HG03442 (cell line): ENCODE measurements around the gene OR1J1.

Experiments used
- ATAC-seq: cut with Tn5 transposase; IDR thresholded peaks from one replicate; pipeline ENCODE4 v1.9.1; 2021; ENCODE audit warnings: mild to moderate bottlenecking, moderate library complexity; ENCODE audit not compliant: unreplicated experiment

OR1J1 gene

GRCh38 chr9:122477826-122478225, at the start of gene OR1J1:
OR1J1 (minus strand) TSS chr9:122477926; CDS start chr9:122477926, 0 bp downstream.
- ATAC-seq = no peak

- no peak for ATAC-seq
Observed at GRCh38 chr9:122527193-122527592, 49.5 kb upstream of the OR1J1 start, which contains the start of gene OR1N1. OR1N1 (minus strand) TSS chr9:122527293; CDS start chr9:122527293, 0 bp downstream.

GRCh38 chr9:122526602-122527001, 48.9 kb upstream of the OR1J1 start:
- no peak for ATAC-seq

GRCh38 chr9:122519376-122519775, 41.6 kb upstream of the OR1J1 start:
- ATAC-seq = no peak

GRCh38 chr9:122518841-122519240, 41.1 kb upstream of the OR1J1 start, which contains the start of gene OR1J4:
OR1J4 (plus strand) TSS chr9:122519141; CDS start chr9:122519141, 0 bp downstream.
- ATAC-seq = no peak

GRCh38 chr9:122518226-122518625, 40.5 kb upstream of the OR1J1 start:
- no peak for ATAC-seq

GRCh38 chr9:122510502-122510901, 32.8 kb upstream of the OR1J1 start, which contains the start of gene OR1J2:
OR1J2 (plus strand) TSS chr9:122510802; CDS start chr9:122510802, 0 bp downstream.
- no peak for ATAC-seq

- ATAC-seq = no peak
Observed at GRCh38 chr9:122506964-122507363, 29.2 kb upstream of the OR1J1 start.

GRCh38 chr9:122498883-122499288, 21.2 kb upstream of the OR1J1 start:
- ATAC-seq = no peak

GRCh38 chr9:122479062-122479461, 1.3 kb upstream of the OR1J1 start:
- no peak for ATAC-seq

GRCh38 chr9:122477346-122477745, 380 bp downstream of the OR1J1 start:
- no peak for ATAC-seq

- no peak for ATAC-seq
Observed at GRCh38 chr9:122475717-122476116, 2.0 kb downstream of the OR1J1 start.

GRCh38 chr9:122474561-122474960, 3.2 kb downstream of the OR1J1 start:
- ATAC-seq = no peak

- ATAC-seq = no peak
Observed at GRCh38 chr9:122468735-122469134, 9.0 kb downstream of the OR1J1 start.

- no peak for ATAC-seq
Observed at GRCh38 chr9:122466456-122466855, 11.3 kb downstream of the OR1J1 start.

- peak; percentile 76 for ATAC-seq
Observed at GRCh38 chr9:122464633-122465567, 12.8 kb downstream of the OR1J1 start.

- ATAC-seq = peak; percentile 52
Observed at GRCh38 chr9:122463828-122464632, 13.7 kb downstream of the OR1J1 start.

- ATAC-seq = no peak
Observed at GRCh38 chr9:122457787-122458186, 19.9 kb downstream of the OR1J1 start.

GRCh38 chr9:122456123-122456522, 21.6 kb downstream of the OR1J1 start:
- ATAC-seq = no peak

- no peak for ATAC-seq
Observed at GRCh38 chr9:122453677-122454135, 24.0 kb downstream of the OR1J1 start.

- no peak for ATAC-seq
Observed at GRCh38 chr9:122446819-122447484, 30.8 kb downstream of the OR1J1 start.
